Measurements from ENCODE around the gene TOMM34. TPM values are rescaled to one million over a fixed set of nuclear protein-coding genes. Genes with fewer than 3 reads are reported as not detected.

The TOMM34 gene
- total RNA-seq, 1 experiment from 2014 or later = 37.5 TPM

DNA sequence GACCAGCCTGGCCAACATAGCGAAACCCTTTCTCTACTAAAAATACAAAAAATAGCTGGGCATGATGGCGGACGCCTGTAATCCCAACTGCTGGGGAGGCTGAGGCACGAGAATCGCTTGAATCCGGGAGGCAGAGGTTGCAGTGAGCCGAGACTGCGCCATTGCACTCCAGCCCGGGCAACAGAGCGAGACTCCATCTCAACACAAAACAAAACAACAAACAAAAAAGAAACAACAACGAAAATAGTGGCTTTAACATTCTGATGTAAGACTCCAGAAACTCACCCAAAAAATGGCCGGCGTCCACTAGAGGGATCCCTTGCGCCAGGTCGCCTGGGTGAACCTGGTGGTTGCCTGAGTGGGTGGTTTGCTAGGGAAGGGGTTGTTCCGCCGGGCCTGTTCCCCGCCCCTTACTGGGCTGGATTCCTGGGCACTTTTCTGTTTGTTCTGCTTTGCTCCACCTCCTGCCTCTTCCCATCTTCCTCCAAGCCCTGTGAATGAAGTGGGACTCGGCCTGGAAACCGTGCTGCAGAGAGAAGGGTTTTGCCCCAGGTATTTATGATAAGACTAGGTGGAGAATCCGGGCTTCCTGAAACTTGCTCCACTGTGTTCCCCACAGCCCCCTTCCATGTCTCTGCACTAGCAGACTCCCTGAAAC is 48.8 kb downstream of the TOMM34 start:
- Histone ChIP-seq H2AK5ac (ENCODE audit: insufficient read length, low read length) (no peak overlapping the region), H3T11ph (ENCODE audit: low read length) (no peak overlapping the region), H3K56ac (ENCODE audit: insufficient read length, low read depth, low read length) (no peak overlapping the region), H2BK15ac (ENCODE audit: low read depth, low read length) (no peak overlapping the region), H3K14ac (ENCODE audit: insufficient read depth, low read length) (no peak overlapping the region), H2BK20ac (ENCODE audit: low read depth, low read length, poor library complexity, severe bottlenecking) (no peak overlapping the region), H4K20me1 (ENCODE audit: control insufficient read depth, insufficient read depth, insufficient read length) (no peaks in the 10 kb centered on the region), H4K8ac (replicated peaks; ENCODE audit: insufficient read length, low read depth, low read length) (no peak overlapping the region), H2AFZ (ENCODE audit: low read length) (no peak overlapping the region), H3K9ac (ENCODE audit: extremely low read depth, insufficient read length, low read length) (no peak overlapping the region), H2BK5ac (ENCODE audit: insufficient read length, low read length) (no peak overlapping the region), H2BK120ac (ENCODE audit: low read depth, low read length, poor library complexity, severe bottlenecking) (no peak overlapping the region), H3K79me1 (ENCODE audit: insufficient read depth, low read depth, low read length, poor library complexity, severe bottlenecking) (no peaks in the 10 kb centered on the region), H3K27ac (ENCODE audit: insufficient read length, low read depth, low read length) (no peak overlapping the region), H4K91ac (ENCODE audit: insufficient read length, low read depth, low read length) (no peak overlapping the region), H3K9me3 (ENCODE audit: control insufficient read depth, low read depth, low read length) (no peaks in the 10 kb centered on the region), H3K27me3 (ENCODE audit: insufficient read depth, low read length) (no peaks in the 10 kb centered on the region), H3K4me1 (ENCODE audit: insufficient read depth, low read length) (peaks cover 8% of the 10 kb centered on the region; the same call in 1 of the 2 replicates), H2BK12ac (ENCODE audit: insufficient read length, low read depth, low read length) (no peak overlapping the region), H4K5ac (ENCODE audit: insufficient read length, low read depth, low read length) (no peak overlapping the region), H3K79me2 (ENCODE audit: insufficient read depth, low read length) (no peaks in the 10 kb centered on the region), H3K4ac (ENCODE audit: low read depth, low read length) (no peak overlapping the region), H3K23me2 (ENCODE audit: insufficient read length, low read depth, low read length, poor library complexity, severe bottlenecking) (peaks cover 12% of the 10 kb centered on the region), H3K18ac (ENCODE audit: insufficient read length, low read depth, low read length) (no peak overlapping the region), H3K4me2 (ENCODE audit: insufficient read depth, insufficient read length, low read length) (no peak overlapping the region), H3K23ac (ENCODE audit: insufficient read length, low read depth, low read length) (no peak overlapping the region)
- Mint-ChIP-seq H3K4me3 (peak overlapping the region; percentile 71 to 86), H3K9me3 (no peaks in the 10 kb centered on the region), H3K27ac (peak overlapping the region; percentile 40 to 93 (median 90); a peak in 3 of 7 replicates), H3K27me3 (ENCODE audit: low read depth) (no peaks in the 10 kb centered on the region), H3K36me3 (ENCODE audit: insufficient read depth in 1 of 3, low read depth in 3 of 3) (peaks cover 26 to 64% (median 51%) of the 10 kb centered on the region in 3 experiments; a peak in 6 of 7 replicates), H3K4me1 (peaks cover 28 to 32% of the 10 kb centered on the region in 2 experiments)
- DNase-seq = peak; percentile 91
- TF ChIP-seq, protein P1, sequence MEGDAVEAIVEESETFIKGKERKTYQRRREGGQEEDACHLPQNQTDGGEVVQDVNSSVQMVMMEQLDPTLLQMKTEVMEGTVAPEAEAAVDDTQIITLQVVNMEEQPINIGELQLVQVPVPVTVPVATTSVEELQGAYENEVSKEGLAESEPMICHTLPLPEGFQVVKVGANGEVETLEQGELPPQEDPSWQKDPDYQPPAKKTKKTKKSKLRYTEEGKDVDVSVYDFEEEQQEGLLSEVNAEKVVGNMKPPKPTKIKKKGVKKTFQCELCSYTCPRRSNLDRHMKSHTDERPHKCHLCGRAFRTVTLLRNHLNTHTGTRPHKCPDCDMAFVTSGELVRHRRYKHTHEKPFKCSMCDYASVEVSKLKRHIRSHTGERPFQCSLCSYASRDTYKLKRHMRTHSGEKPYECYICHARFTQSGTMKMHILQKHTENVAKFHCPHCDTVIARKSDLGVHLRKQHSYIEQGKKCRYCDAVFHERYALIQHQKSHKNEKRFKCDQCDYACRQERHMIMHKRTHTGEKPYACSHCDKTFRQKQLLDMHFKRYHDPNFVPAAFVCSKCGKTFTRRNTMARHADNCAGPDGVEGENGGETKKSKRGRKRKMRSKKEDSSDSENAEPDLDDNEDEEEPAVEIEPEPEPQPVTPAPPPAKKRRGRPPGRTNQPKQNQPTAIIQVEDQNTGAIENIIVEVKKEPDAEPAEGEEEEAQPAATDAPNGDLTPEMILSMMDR (conservative IDR thresholded peaks at IDR 0.05) = peak; percentile 79
- no CpG with 5 or more reads among the region's 21 CpGs for WGBS (ENCODE audit: extremely low coverage, insufficient read length, low lambda C conversion rate)
